Measurements from ENCODE around the gene PRDM4. TPM values are rescaled to one million over a fixed set of nuclear protein-coding genes. Genes with fewer than 3 reads are reported as not detected.
"Not testable (repeated sequence)": the region's sequence is repeated elsewhere in the genome, so short reads cannot be mapped to it uniquely, and the experiment has no call there.

Gene PRDM4
- total and polyA plus RNA-seq, 4 donors: 2.3 to 7.5 (median 5.6) TPM

DNA sequence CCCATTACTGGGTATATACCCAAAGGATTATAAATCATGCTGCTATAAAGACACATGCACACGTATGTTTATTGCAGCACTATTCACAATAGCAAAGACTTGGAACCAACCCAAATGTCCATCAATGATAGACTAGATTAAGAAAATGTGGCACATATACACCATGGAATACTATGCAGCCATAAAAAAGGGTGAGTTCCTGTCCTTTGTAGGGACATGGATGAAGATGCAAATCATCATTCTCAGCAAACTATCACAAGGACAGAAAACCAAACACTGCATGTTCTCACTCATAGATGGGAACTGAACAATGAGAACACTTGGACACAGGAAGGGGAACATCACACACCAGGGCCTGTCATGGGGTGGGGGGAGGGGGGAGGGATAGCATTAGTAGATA, 33.2 kb downstream of the PRDM4 start:
- not testable (repeated sequence) for H3K4me1 ChIP-seq (ENCODE audit: control insufficient read depth in 4 of 4, insufficient read depth in 4 of 4, low read length in 3 of 4); H3K27me3 ChIP-seq (ENCODE audit: control insufficient read depth in 4 of 4, insufficient read depth in 4 of 4, low read length in 3 of 4); H3K4me3 ChIP-seq (ENCODE audit: low read depth in 1 of 3, low read length in 3 of 3); H3K36me3 ChIP-seq (ENCODE audit: control insufficient read depth in 4 of 4, insufficient read depth in 3 of 4, low read depth in 1 of 4, low read length in 3 of 4); H3K9ac ChIP-seq (ENCODE audit: low read depth in 1 of 2, low read length in 2 of 2); H3K9me3 ChIP-seq (ENCODE audit: control insufficient read depth in 4 of 4, low read length in 3 of 4); DNase-seq (ENCODE audit: low spot score); H3K27ac ChIP-seq (ENCODE audit: low read depth in 1 of 2, low read length in 2 of 2)
- no CpG with 5 or more reads among the region's 1 CpG for WGBS

DNA sequence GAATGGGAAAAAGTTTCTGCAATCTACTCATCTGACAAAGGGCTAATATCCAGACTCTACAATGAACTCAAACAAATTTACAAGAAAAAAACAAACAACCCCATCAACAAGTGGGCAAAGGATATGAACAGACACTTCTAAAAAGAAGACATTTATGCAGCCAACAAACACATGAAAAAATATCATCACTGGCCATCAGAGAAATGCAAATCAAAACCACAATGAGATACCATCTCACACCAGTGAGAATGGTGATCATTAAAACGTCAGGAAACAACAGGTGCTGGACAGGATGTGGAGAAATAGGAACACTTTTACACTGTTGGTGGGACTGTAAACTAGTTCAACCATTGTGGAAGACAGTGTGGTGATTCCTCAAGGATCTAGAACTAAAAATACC, 33.6 kb downstream of the PRDM4 start:
- H3K27ac ChIP-seq (ENCODE audit: low read depth in 1 of 2, low read length in 2 of 2); H3K27me3 ChIP-seq (ENCODE audit: control insufficient read depth in 4 of 4, insufficient read depth in 4 of 4, low read length in 3 of 4); H3K9ac ChIP-seq (ENCODE audit: low read depth in 1 of 2, low read length in 2 of 2); H3K4me3 ChIP-seq (ENCODE audit: low read depth in 1 of 3, low read length in 3 of 3); H3K36me3 ChIP-seq (ENCODE audit: control insufficient read depth in 4 of 4, insufficient read depth in 3 of 4, low read depth in 1 of 4, low read length in 3 of 4); H3K4me1 ChIP-seq (ENCODE audit: control insufficient read depth in 4 of 4, insufficient read depth in 4 of 4, low read length in 3 of 4); H3K9me3 ChIP-seq (ENCODE audit: control insufficient read depth in 4 of 4, low read length in 3 of 4); DNase-seq (ENCODE audit: low spot score): not testable (repeated sequence)
- WGBS: 70% methylated on average over 1 of the region's 1 CpG

DNA sequence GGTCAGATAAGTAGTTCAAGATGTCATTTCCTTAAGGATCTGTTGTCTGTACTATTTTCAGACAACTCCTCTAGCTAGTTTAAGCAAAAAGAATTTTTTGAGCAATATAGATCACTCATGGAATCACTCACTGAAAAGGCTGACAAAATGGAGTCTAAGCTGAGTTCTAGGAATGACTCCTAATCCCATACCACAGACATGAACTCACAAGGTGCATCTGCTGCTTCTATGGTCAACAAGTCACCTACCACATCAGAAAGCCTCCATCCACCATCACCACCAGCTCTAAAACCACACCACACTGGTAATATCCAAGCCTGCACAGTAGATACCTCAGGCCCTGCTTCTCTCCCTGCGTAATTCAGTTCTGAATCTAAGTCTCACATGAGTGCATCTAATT, 42.3 kb downstream of the PRDM4 start:
- H3K9me3 ChIP-seq (ENCODE audit: control insufficient read depth in 4 of 4, low read length in 3 of 4): no peaks in the 10 kb centered on the region
- H3K4me3 ChIP-seq (ENCODE audit: low read depth in 1 of 3, low read length in 3 of 3): no peak overlapping the region
- H3K4me1 ChIP-seq (ENCODE audit: control insufficient read depth in 4 of 4, insufficient read depth in 4 of 4, low read length in 3 of 4): no peaks in the 10 kb centered on the region
- WGBS: 97% methylated on average over 1 of the region's 1 CpG
- no peak for DNase-seq (ENCODE audit: low spot score)
- H3K9ac ChIP-seq (ENCODE audit: low read depth in 1 of 2, low read length in 2 of 2): no peak overlapping the region
- H3K27me3 ChIP-seq (ENCODE audit: control insufficient read depth in 4 of 4, insufficient read depth in 4 of 4, low read length in 3 of 4): no peaks in the 10 kb centered on the region
- H3K36me3 ChIP-seq (ENCODE audit: control insufficient read depth in 4 of 4, insufficient read depth in 3 of 4, low read depth in 1 of 4, low read length in 3 of 4): peaks cover 1 to 10% (median 6%) of the 10 kb centered on the region in 4 donors
- H3K27ac ChIP-seq (ENCODE audit: low read depth in 1 of 2, low read length in 2 of 2): no peak overlapping the region
- TF ChIP-seq HNF4A (conservative IDR thresholded peaks at IDR 0.05) (no peak), NR2F2 (IDR thresholded peaks at IDR 0.05) (no peak), TAF1 (conservative IDR thresholded peaks at IDR 0.05) (no peak), FOXA1 (IDR thresholded peaks at IDR 0.05) (no peak), GABPA (IDR thresholded peaks at IDR 0.05 in 1 of 2, conservative IDR thresholded peaks at IDR 0.05 in 1 of 2) (no peak), JUND (IDR thresholded peaks at IDR 0.05) (no peak), YY1 (IDR thresholded peaks at IDR 0.05) (no peak), RAD21 (IDR thresholded peaks at IDR 0.05) (no peak), RXRA (IDR thresholded peaks at IDR 0.05) (no peak), HNF4G (IDR thresholded peaks at IDR 0.05) (no peak), FOXA2 (IDR thresholded peaks at IDR 0.05) (no peak), SP1 (IDR thresholded peaks at IDR 0.05) (no peak)
- TF ChIP-seq, protein P1, sequence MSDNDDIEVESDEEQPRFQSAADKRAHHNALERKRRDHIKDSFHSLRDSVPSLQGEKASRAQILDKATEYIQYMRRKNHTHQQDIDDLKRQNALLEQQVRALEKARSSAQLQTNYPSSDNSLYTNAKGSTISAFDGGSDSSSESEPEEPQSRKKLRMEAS (IDR thresholded peaks at IDR 0.05): no peak
- TF ChIP-seq, protein P2, sequence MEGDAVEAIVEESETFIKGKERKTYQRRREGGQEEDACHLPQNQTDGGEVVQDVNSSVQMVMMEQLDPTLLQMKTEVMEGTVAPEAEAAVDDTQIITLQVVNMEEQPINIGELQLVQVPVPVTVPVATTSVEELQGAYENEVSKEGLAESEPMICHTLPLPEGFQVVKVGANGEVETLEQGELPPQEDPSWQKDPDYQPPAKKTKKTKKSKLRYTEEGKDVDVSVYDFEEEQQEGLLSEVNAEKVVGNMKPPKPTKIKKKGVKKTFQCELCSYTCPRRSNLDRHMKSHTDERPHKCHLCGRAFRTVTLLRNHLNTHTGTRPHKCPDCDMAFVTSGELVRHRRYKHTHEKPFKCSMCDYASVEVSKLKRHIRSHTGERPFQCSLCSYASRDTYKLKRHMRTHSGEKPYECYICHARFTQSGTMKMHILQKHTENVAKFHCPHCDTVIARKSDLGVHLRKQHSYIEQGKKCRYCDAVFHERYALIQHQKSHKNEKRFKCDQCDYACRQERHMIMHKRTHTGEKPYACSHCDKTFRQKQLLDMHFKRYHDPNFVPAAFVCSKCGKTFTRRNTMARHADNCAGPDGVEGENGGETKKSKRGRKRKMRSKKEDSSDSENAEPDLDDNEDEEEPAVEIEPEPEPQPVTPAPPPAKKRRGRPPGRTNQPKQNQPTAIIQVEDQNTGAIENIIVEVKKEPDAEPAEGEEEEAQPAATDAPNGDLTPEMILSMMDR (IDR thresholded peaks at IDR 0.05; ENCODE audit: low read depth, low read length, missing input control): no peak
- TF ChIP-seq, protein P3, sequence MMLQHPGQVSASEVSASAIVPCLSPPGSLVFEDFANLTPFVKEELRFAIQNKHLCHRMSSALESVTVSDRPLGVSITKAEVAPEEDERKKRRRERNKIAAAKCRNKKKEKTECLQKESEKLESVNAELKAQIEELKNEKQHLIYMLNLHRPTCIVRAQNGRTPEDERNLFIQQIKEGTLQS (IDR thresholded peaks at IDR 0.05): no peak
- TF ChIP-seq, protein P4, sequence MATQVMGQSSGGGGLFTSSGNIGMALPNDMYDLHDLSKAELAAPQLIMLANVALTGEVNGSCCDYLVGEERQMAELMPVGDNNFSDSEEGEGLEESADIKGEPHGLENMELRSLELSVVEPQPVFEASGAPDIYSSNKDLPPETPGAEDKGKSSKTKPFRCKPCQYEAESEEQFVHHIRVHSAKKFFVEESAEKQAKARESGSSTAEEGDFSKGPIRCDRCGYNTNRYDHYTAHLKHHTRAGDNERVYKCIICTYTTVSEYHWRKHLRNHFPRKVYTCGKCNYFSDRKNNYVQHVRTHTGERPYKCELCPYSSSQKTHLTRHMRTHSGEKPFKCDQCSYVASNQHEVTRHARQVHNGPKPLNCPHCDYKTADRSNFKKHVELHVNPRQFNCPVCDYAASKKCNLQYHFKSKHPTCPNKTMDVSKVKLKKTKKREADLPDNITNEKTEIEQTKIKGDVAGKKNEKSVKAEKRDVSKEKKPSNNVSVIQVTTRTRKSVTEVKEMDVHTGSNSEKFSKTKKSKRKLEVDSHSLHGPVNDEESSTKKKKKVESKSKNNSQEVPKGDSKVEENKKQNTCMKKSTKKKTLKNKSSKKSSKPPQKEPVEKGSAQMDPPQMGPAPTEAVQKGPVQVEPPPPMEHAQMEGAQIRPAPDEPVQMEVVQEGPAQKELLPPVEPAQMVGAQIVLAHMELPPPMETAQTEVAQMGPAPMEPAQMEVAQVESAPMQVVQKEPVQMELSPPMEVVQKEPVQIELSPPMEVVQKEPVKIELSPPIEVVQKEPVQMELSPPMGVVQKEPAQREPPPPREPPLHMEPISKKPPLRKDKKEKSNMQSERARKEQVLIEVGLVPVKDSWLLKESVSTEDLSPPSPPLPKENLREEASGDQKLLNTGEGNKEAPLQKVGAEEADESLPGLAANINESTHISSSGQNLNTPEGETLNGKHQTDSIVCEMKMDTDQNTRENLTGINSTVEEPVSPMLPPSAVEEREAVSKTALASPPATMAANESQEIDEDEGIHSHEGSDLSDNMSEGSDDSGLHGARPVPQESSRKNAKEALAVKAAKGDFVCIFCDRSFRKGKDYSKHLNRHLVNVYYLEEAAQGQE (IDR thresholded peaks at IDR 0.05): no peak
- TF ChIP-seq, protein P5, sequence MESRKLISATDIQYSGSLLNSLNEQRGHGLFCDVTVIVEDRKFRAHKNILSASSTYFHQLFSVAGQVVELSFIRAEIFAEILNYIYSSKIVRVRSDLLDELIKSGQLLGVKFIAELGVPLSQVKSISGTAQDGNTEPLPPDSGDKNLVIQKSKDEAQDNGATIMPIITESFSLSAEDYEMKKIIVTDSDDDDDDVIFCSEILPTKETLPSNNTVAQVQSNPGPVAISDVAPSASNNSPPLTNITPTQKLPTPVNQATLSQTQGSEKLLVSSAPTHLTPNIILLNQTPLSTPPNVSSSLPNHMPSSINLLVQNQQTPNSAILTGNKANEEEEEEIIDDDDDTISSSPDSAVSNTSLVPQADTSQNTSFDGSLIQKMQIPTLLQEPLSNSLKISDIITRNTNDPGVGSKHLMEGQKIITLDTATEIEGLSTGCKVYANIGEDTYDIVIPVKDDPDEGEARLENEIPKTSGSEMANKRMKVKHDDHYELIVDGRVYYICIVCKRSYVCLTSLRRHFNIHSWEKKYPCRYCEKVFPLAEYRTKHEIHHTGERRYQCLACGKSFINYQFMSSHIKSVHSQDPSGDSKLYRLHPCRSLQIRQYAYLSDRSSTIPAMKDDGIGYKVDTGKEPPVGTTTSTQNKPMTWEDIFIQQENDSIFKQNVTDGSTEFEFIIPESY (IDR thresholded peaks at IDR 0.05): no peak

All from liver (tissue), 9 donors.